MM.1S (cell line): ENCODE data around the gene PDIA6.

ENCODE experiments used
- DNase-seq: peaks from one replicate; pipeline ENCODE4 v3.0.0-alpha.2; 2015
- H2AFZ ChIP-seq: fragments of 300-600 bp; sonication (generic); 2 replicates; pipeline ENCODE4 v1.6.0; 2016; ENCODE audit warnings: antibody characterized with exemption, low read length
- H3F3A ChIP-seq: fragments of 300-600 bp; sonication (generic); 2 replicates; pipeline ENCODE4 v1.6.1; 2016; ENCODE audit warnings: mild to moderate bottlenecking, antibody characterized with exemption, low read length, moderate library complexity, mixed read lengths; ENCODE audit not compliant: insufficient read depth
- H3K27ac ChIP-seq: fragments of 300-600 bp; sonication (generic); 2 replicates; pipeline ENCODE4 v1.5.1; 2016; ENCODE audit warnings: mild to moderate bottlenecking, low read length
- H3K27me3 ChIP-seq: fragments of 300-600 bp; sonication (generic); replicated peaks from 2 replicates; pipeline ENCODE4 v1.6.0; 2016; ENCODE audit warnings: low read length; ENCODE audit not compliant: insufficient read depth
- H3K36me3 ChIP-seq: fragments of 300-600 bp; sonication (generic); replicated peaks from 2 replicates; pipeline ENCODE4 v1.6.1; 2016; ENCODE audit warnings: mild to moderate bottlenecking, low read length, mixed read lengths; ENCODE audit not compliant: insufficient read depth
- H3K4me1 ChIP-seq: fragments of 300-600 bp; sonication (generic); 2 replicates; pipeline ENCODE4 v1.6.1; 2016; ENCODE audit warnings: low read length, mixed read lengths
- H3K4me2 ChIP-seq: fragments of 300-600 bp; sonication (generic); 2 replicates; pipeline ENCODE4 v1.6.0; 2016; ENCODE audit warnings: low read depth, low read length
- H3K4me3 ChIP-seq: fragments of 300-600 bp; sonication (generic); 2 replicates; pipeline ENCODE4 v1.5.1; 2016; ENCODE audit warnings: low read length, mixed read lengths
- H3K79me2 ChIP-seq: fragments of 300-600 bp; sonication (generic); 2 replicates; pipeline ENCODE4 v1.6.1; 2016; ENCODE audit warnings: mixed run types, low read length, mixed read lengths
- H3K9ac ChIP-seq: fragments of 300-600 bp; sonication (generic); 2 replicates; pipeline ENCODE4 v1.6.1; 2016; ENCODE audit warnings: low read length, mixed read lengths
- H3K9me2 ChIP-seq: fragments of 300-600 bp; sonication (generic); replicated peaks from 2 replicates; pipeline ENCODE4 v1.6.1; 2016; ENCODE audit warnings: mild to moderate bottlenecking, low read length, mixed read lengths; ENCODE audit not compliant: insufficient read depth
- H3K9me3 ChIP-seq: fragments of 300-600 bp; sonication (generic); replicated peaks from 2 replicates; pipeline ENCODE4 v1.6.1; 2016; ENCODE audit warnings: mild to moderate bottlenecking, low read length, mixed read lengths; ENCODE audit not compliant: insufficient read depth
- H4K20me1 ChIP-seq: fragments of 300-600 bp; sonication (generic); 2 replicates; pipeline ENCODE4 v1.6.1; 2016; ENCODE audit warnings: mild to moderate bottlenecking, low read length, moderate library complexity, mixed read lengths; ENCODE audit not compliant: insufficient read depth
- EZH2 ChIP-seq: fragments of 300-600 bp; sonication (generic); optimal IDR thresholded peaks from 2 replicates; pipeline ENCODE3; 2017; ENCODE audit warnings: low read depth, mild to moderate bottlenecking, antibody characterized with exemption, low read length, mixed read lengths
- EZH2phosphoT487 ChIP-seq: fragments of 300-600 bp; sonication (generic); IDR thresholded peaks from 2 replicates; pipeline ENCODE4 v1.6.1; 2018; ENCODE audit warnings: antibody characterized with exemption, low read length
- TF ChIP-seq, protein P1 (sequence below): fragments of 300-600 bp; sonication (generic); IDR thresholded peaks from 2 replicates; pipeline ENCODE4 v1.5.1; 2016; ENCODE audit warnings: antibody characterized with exemption, low read length, mixed read lengths

PDIA6 gene

DNA sequence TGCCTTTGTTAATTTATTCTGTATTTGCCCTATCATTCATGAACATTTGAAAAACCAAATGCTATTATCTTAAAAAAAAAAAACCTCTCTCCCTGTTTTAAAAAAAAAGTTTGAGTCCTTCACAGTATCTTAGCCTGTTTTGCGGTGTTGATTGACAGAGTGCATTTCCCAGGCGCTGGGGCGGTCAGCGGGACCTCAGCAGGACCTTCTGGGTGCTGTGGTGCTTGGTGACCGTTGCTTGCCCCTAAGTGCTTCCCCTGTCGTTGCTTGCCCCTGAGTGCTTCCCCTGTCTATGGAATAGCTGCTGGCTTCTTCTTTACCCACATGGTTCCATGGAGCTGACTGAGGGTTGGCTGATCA lies 79.0 kb downstream of the PDIA6 start:
- DNase-seq, result no peak
- TF ChIP-seq EZH2phosphoT487 (no peak), EZH2 (no peak)
- TF ChIP-seq, protein P1, sequence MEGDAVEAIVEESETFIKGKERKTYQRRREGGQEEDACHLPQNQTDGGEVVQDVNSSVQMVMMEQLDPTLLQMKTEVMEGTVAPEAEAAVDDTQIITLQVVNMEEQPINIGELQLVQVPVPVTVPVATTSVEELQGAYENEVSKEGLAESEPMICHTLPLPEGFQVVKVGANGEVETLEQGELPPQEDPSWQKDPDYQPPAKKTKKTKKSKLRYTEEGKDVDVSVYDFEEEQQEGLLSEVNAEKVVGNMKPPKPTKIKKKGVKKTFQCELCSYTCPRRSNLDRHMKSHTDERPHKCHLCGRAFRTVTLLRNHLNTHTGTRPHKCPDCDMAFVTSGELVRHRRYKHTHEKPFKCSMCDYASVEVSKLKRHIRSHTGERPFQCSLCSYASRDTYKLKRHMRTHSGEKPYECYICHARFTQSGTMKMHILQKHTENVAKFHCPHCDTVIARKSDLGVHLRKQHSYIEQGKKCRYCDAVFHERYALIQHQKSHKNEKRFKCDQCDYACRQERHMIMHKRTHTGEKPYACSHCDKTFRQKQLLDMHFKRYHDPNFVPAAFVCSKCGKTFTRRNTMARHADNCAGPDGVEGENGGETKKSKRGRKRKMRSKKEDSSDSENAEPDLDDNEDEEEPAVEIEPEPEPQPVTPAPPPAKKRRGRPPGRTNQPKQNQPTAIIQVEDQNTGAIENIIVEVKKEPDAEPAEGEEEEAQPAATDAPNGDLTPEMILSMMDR, result no peak
- no peak overlapping the region for H3K9ac ChIP-seq
- no peak overlapping the region for H2AFZ ChIP-seq
- H3K9me3 ChIP-seq, result no peaks in the 10 kb centered on the region
- H3K27ac ChIP-seq, result no peak overlapping the region
- no peaks in the 10 kb centered on the region for H3K79me2 ChIP-seq
- H4K20me1 ChIP-seq, result no peaks in the 10 kb centered on the region
- no peaks in the 10 kb centered on the region for H3K9me2 ChIP-seq
- no peaks in the 10 kb centered on the region for H3K4me1 ChIP-seq
- H3F3A ChIP-seq, result no peaks in the 10 kb centered on the region
- no peaks in the 10 kb centered on the region for H3K27me3 ChIP-seq
- H3K36me3 ChIP-seq, result no peaks in the 10 kb centered on the region
- H3K4me2 ChIP-seq, result no peak overlapping the region
- no peak overlapping the region for H3K4me3 ChIP-seq
